Small intestine (tissue), 7 donors: Measurements from ENCODE around the gene ARL14. TPM values are rescaled to one million over a fixed set of nuclear protein-coding genes. Genes with fewer than 3 reads are reported as not detected.

Source experiments
- DNase-seq, 2 donors: peaks; one replicate each; pipeline versions ENCODE4 v3.0.0 to v3.0.0-alpha.2; 2013
- FAIRE-seq: peaks from 2 replicates; lab custom pipeline; 2012; peaks lifted over from hg19 to GRCh38; lab: Jason Lieb, UNC
- H3K27ac ChIP-seq, 3 donors: one replicate each; pipeline ENCODE4 v1.5.1; 2013; ENCODE audit warnings: low read length in 2 of 3, mild to moderate bottlenecking in 2 of 3, control low read depth in 1 of 3, inconsistent platforms in 1 of 3, low read depth in 1 of 3, moderate library complexity in 1 of 3
- H3K27me3 ChIP-seq, 3 donors: one replicate each; pipeline ENCODE4 v1.6.1; 2013; ENCODE audit warnings: low read length in 3 of 3, inconsistent platforms in 1 of 3; ENCODE audit not compliant: control insufficient read depth in 3 of 3, insufficient read depth in 3 of 3
- H3K36me3 ChIP-seq, 3 donors: one replicate each; pipeline ENCODE4 v1.6.1; 2013; ENCODE audit warnings: low read length in 3 of 3, inconsistent platforms in 1 of 3, low read depth in 1 of 3, mild to moderate bottlenecking in 1 of 3, moderate library complexity in 1 of 3; ENCODE audit not compliant: control insufficient read depth in 3 of 3, insufficient read depth in 2 of 3
- H3K4me1 ChIP-seq, 3 donors: one replicate each; pipeline ENCODE4 v1.6.1; 2013; ENCODE audit warnings: low read length in 2 of 3, inconsistent platforms in 1 of 3, low read depth in 1 of 3, mild to moderate bottlenecking in 1 of 3, moderate library complexity in 1 of 3; ENCODE audit not compliant: control insufficient read depth in 3 of 3, insufficient read depth in 2 of 3
- H3K4me3 ChIP-seq, 3 donors: one replicate each; pipeline ENCODE4 v1.5.1; 2013; ENCODE audit warnings: low read length in 3 of 3, control low read depth in 1 of 3, inconsistent platforms in 1 of 3, low read depth in 1 of 3, mild to moderate bottlenecking in 1 of 3, moderate library complexity in 1 of 3
- H3K9me3 ChIP-seq, 2 donors: one replicate each; pipeline ENCODE4 v1.6.1; 2013; ENCODE audit warnings: low read depth in 1 of 2, low read length in 1 of 2; ENCODE audit not compliant: control insufficient read depth in 2 of 2, insufficient read depth in 1 of 2
- whole genome bisulfite sequencing, 3 donors: extraction: QIAGEN DNeasy Blood & Tissue Kit; methylation state at CpG; one replicate each; pipeline ENCODE4 v1.1.7; 2013; 5-methylcytosine and 5-hydroxymethylcytosine counted together
- polyA plus RNA-seq, 4 donors: library from polyadenylated mRNA; stranded (reverse) in 3 of 4; unstranded in 1 of 4; fragments of 200-250 nt in 3 of 4; fragments of 120-200 nt in 1 of 4; gene quantifications; one replicate each; pipeline versions ENCODE4 v1.2.1 to v1.2.3, GENCODE V29; 2013
- donor health status: healthy with polysubstance abuse.
- donor health status: control.
- donor health status: control.
- donor health status: Bipolar disorder and iron deficiency.
- donor health status: healthy.

The ARL14 gene
- polyA plus RNA-seq, 4 donors: 6.0 to 211 (median 63.5) TPM

GRCh38 chr3:160684368-160684740 lies 7.4 kb downstream of the ARL14 start:
- FAIRE-seq (no peak), DNase-seq (no peak)
- WGBS, 3 donors: 94 to 98% (median 96%) methylated on average over 2 of the region's 2 CpGs
- H3K9me3 ChIP-seq: no peaks in the 10 kb centered on the region
- no peaks in the 10 kb centered on the region for H3K36me3 ChIP-seq
- H3K27me3 ChIP-seq: no peaks in the 10 kb centered on the region
- H3K27ac ChIP-seq: no peak overlapping the region
- no peak overlapping the region for H3K4me3 ChIP-seq
- H3K4me1 ChIP-seq: peaks cover 0 to 4% (median 0%) of the 10 kb centered on the region in 3 donors

GRCh38 chr3:160685144-160685766 lies 8.3 kb downstream of the ARL14 start:
- 84 to 94% (median 87%) methylated on average over 1 of the region's 1 CpG for WGBS, 3 donors
- no peaks in the 10 kb centered on the region for H3K36me3 ChIP-seq

GRCh38 chr3:160686955-160687535 lies 10.1 kb downstream of the ARL14 start:
- 55 to 68% (median 58%) methylated on average over 6 of the region's 6 CpGs for WGBS, 3 donors
- Histone ChIP-seq H3K36me3 (no peaks in the 10 kb centered on the region), H3K4me3 (no peak overlapping the region), H3K27ac (no peak overlapping the region), H3K9me3 (no peaks in the 10 kb centered on the region), H3K27me3 (no peaks in the 10 kb centered on the region), H3K4me1 (no peaks in the 10 kb centered on the region)
- FAIRE-seq (no peak), DNase-seq (peak; percentile 18 to 30)

More at GRCh38 chr3:160685144-160685766, 8.3 kb downstream of the ARL14 start:
- DNase-seq (no peak), FAIRE-seq (no peak)
- Histone ChIP-seq H3K9me3 (no peaks in the 10 kb centered on the region), H3K27ac (no peak overlapping the region), H3K4me3 (no peak overlapping the region), H3K27me3 (no peaks in the 10 kb centered on the region), H3K4me1 (no peaks in the 10 kb centered on the region)

- no peaks in the 10 kb centered on the region for H3K4me1 ChIP-seq
- no peak overlapping the region for H3K4me3 ChIP-seq
- DNase-seq: no peak
- no peaks in the 10 kb centered on the region for H3K9me3 ChIP-seq
- no peaks in the 10 kb centered on the region for H3K36me3 ChIP-seq
- FAIRE-seq: no peak
- 88 to 96% (median 93%) methylated on average over 1 of the region's 1 CpG for whole genome bisulfite sequencing, 3 donors
- no peak overlapping the region for H3K27ac ChIP-seq
- no peaks in the 10 kb centered on the region for H3K27me3 ChIP-seq
Observed at GRCh38 chr3:160691151-160691550, 14.2 kb downstream of the ARL14 start.

GRCh38 chr3:160691962-160692361 lies 15.0 kb downstream of the ARL14 start:
- H3K36me3 ChIP-seq: no peaks in the 10 kb centered on the region
- WGBS, 3 donors: 96 to 99% (median 97%) methylated on average over 4 of the region's 4 CpGs
- FAIRE-seq (no peak), DNase-seq (no peak)
- no peak overlapping the region for H3K4me3 ChIP-seq
- no peaks in the 10 kb centered on the region for H3K4me1 ChIP-seq
- no peaks in the 10 kb centered on the region for H3K9me3 ChIP-seq
- H3K27me3 ChIP-seq: no peaks in the 10 kb centered on the region
- no peak overlapping the region for H3K27ac ChIP-seq

- H3K4me1 ChIP-seq: no peaks in the 10 kb centered on the region
- no peaks in the 10 kb centered on the region for H3K36me3 ChIP-seq
- H3K9me3 ChIP-seq: no peaks in the 10 kb centered on the region
- DNase-seq (no peak), FAIRE-seq (no peak)
- no peak overlapping the region for H3K4me3 ChIP-seq
- H3K27ac ChIP-seq: no peak overlapping the region
- H3K27me3 ChIP-seq: no peaks in the 10 kb centered on the region
- WGBS, 3 donors: 55 to 93% (median 91%) methylated on average over 2 of the region's 2 CpGs
Observed at GRCh38 chr3:160693191-160693590, 16.2 kb downstream of the ARL14 start.

GRCh38 chr3:160694345-160694744 lies 17.4 kb downstream of the ARL14 start:
- no peak for FAIRE-seq
- no peak for DNase-seq
- Histone ChIP-seq H3K27ac (no peak overlapping the region), H3K4me3 (no peak overlapping the region), H3K4me1 (no peaks in the 10 kb centered on the region), H3K36me3 (no peaks in the 10 kb centered on the region), H3K9me3 (no peaks in the 10 kb centered on the region), H3K27me3 (no peaks in the 10 kb centered on the region)
- WGBS, 3 donors: 77 to 86% (median 85%) methylated on average over 3 of the region's 3 CpGs

GRCh38 chr3:160695003-160695402 lies 18.0 kb downstream of the ARL14 start:
- no peaks in the 10 kb centered on the region for H3K4me1 ChIP-seq
- no peak overlapping the region for H3K4me3 ChIP-seq
- no peaks in the 10 kb centered on the region for H3K9me3 ChIP-seq
- H3K27ac ChIP-seq: no peak overlapping the region
- H3K36me3 ChIP-seq: no peaks in the 10 kb centered on the region
- 79 to 86% (median 82%) methylated on average over 8 of the region's 8 CpGs for WGBS, 3 donors
- no peak for DNase-seq
- H3K27me3 ChIP-seq: no peaks in the 10 kb centered on the region
- no peak for FAIRE-seq
